Lower leg skin (tissue), 3 donors: ENCODE measurements around the gene MTM1.

Source experiments
- CTCF ChIP-seq, 3 donors: fragments of 450-650 bp; IDR thresholded peaks; one replicate each; pipeline ENCODE4 v1.5.1; 2016; ENCODE audit warnings: antibody characterized with exemption in 3 of 3, mild to moderate bottlenecking in 3 of 3, moderate library complexity in 2 of 3
- POLR2A ChIP-seq, 2 donors: fragments of 450-650 bp; IDR thresholded peaks; one replicate each; pipeline ENCODE4 v1.6.1; 2016 to 2017; ENCODE audit warnings: antibody characterized with exemption in 2 of 2, mild to moderate bottlenecking in 1 of 2, moderate library complexity in 1 of 2

GRCh38 chrX:150719621-150720020 is 151.2 kb downstream of the MTM1 start:
- no peak for TF ChIP-seq POLR2A (IDR thresholded peaks at IDR 0.05)
- TF ChIP-seq CTCF (IDR thresholded peaks at IDR 0.05): no peak
